Uterus (tissue), 4 donors: Measurements from ENCODE around the gene LMOD3. TPM values are rescaled to one million over a fixed set of nuclear protein-coding genes. Genes with fewer than 3 reads are reported as not detected.

ENCODE experiments used
- DNase-seq, 2 donors: peaks; one replicate each; pipeline ENCODE4 v3.0.0-alpha.2; 2019 to 2020
- H3K27ac ChIP-seq, 2 donors: fragments of 200-600 bp; sonication (generic); 1 replicate in 1 of 2; 2 replicates in 1 of 2; pipeline ENCODE4 v1.5.1; 2016 to 2018
- H3K27me3 ChIP-seq, 2 donors: fragments of 200-600 bp; sonication (generic); one replicate each; pipeline ENCODE4 v1.5.1; 2018 to 2019; ENCODE audit warnings: control low read depth in 1 of 2
- H3K36me3 ChIP-seq, 2 donors: fragments of 200-600 bp; sonication (generic); one replicate each; pipeline ENCODE4 v1.5.1; 2019; ENCODE audit warnings: control low read depth in 1 of 2
- H3K4me1 ChIP-seq, 2 donors: fragments of 200-600 bp; sonication (generic); one replicate each; pipeline ENCODE4 v1.5.1; 2018 to 2019; ENCODE audit warnings: control low read depth in 1 of 2
- H3K4me3 ChIP-seq, 2 donors: fragments of 200-600 bp; sonication (generic); 1 replicate in 1 of 2; 2 replicates in 1 of 2; pipeline ENCODE4 v1.5.1; 2018 to 2019; ENCODE audit warnings: mild to moderate bottlenecking in 1 of 2
- H3K9me3 ChIP-seq, 2 donors: fragments of 200-600 bp; sonication (generic); one replicate each; pipeline ENCODE4 v1.5.1; 2019; ENCODE audit warnings: control low read depth in 1 of 2
- CTCF ChIP-seq, 4 experiments: fragments of 200-600 bp in 2 of 4; fragments of 450-650 bp in 2 of 4; sonication (generic) in 2 of 4; IDR thresholded peaks; one replicate each; pipeline ENCODE4 v1.5.1; 2016 to 2019; ENCODE audit warnings: antibody characterized with exemption in 4 of 4, mild to moderate bottlenecking in 2 of 4, moderate library complexity in 1 of 4
- POLR2A ChIP-seq, 2 donors: fragments of 450-650 bp; IDR thresholded peaks; one replicate each; pipeline ENCODE4 v1.6.1; 2016; ENCODE audit warnings: antibody characterized with exemption in 2 of 2, mild to moderate bottlenecking in 1 of 2, moderate library complexity in 1 of 2
- intact Hi-C: fragments of 100-400 bp; cut with DNase I; formaldehyde crosslinking; loops from one replicate; pipeline ENCODE4 v1.15.1; 2023; ENCODE audit warnings: low total_unique reads
- total RNA-seq, 4 donors: library from RNA; depleted of rRNA in 3 of 4; stranded (reverse); fragments of >200 nt in 3 of 4; gene quantifications; one replicate each; pipeline versions ENCODE4 v1.1.0 to v1.2.4, GENCODE V29; 2014 to 2023
- donor health status: DM: yes; HTN: yes; CAD: no.

The LMOD3 gene
- total RNA-seq, 4 donors from 2014 or later: 0.24 TPM; not detected in 3

DNA sequence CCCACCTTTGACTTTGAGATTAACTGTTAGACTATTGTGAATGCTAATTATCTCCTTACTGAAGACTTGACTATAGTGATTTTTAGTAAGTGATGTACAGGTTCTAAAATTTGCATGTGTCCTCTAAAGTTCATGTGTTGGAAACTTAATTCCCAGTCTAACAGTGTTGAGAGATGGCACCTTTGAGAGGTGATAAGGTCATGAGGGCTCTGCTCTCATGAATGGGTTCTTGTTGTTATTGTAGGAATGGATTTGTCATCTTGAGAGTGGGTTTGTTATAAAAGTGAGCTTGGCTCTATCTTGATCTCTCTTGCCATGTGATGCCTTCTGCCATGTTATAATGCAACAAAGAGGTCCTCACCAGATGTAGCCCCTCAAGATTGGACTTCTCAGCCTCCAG lies 18.9 kb upstream of the LMOD3 start:
- no peak for TF ChIP-seq CTCF (IDR thresholded peaks at IDR 0.05)
- no peak for TF ChIP-seq POLR2A (IDR thresholded peaks at IDR 0.05)
- Histone ChIP-seq H3K4me3 (no peak overlapping the region), H3K4me1 (no peaks in the 10 kb centered on the region), H3K27ac (no peak overlapping the region), H3K9me3 (no peaks in the 10 kb centered on the region), H3K36me3 (no peaks in the 10 kb centered on the region), H3K27me3 (no peaks in the 10 kb centered on the region)
- intact Hi-C loops: no loop called here
- no peak for DNase-seq

- H3K4me1 ChIP-seq: no peaks in the 10 kb centered on the region
- no peak for DNase-seq
- TF ChIP-seq POLR2A (IDR thresholded peaks at IDR 0.05) (no peak), CTCF (IDR thresholded peaks at IDR 0.05) (no peak)
Measured at GRCh38 chr3:69137412-69137811, 15.0 kb upstream of the LMOD3 start.

GRCh38 chr3:69137005-69137404 lies 14.6 kb upstream of the LMOD3 start:
- DNase-seq: no peak
- Histone ChIP-seq H3K9me3 (no peaks in the 10 kb centered on the region), H3K27me3 (no peaks in the 10 kb centered on the region), H3K4me1 (no peaks in the 10 kb centered on the region), H3K36me3 (no peaks in the 10 kb centered on the region), H3K27ac (no peak overlapping the region), H3K4me3 (no peak overlapping the region)
- intact Hi-C loops: no loop called here
- TF ChIP-seq POLR2A (IDR thresholded peaks at IDR 0.05) (no peak), CTCF (IDR thresholded peaks at IDR 0.05) (no peak)

More at GRCh38 chr3:69137412-69137811, 15.0 kb upstream of the LMOD3 start:
- intact Hi-C loops: no loop called here
- Histone ChIP-seq H3K9me3 (no peaks in the 10 kb centered on the region), H3K27me3 (no peaks in the 10 kb centered on the region), H3K27ac (no peak overlapping the region), H3K4me3 (no peak overlapping the region), H3K36me3 (no peaks in the 10 kb centered on the region)

DNA sequence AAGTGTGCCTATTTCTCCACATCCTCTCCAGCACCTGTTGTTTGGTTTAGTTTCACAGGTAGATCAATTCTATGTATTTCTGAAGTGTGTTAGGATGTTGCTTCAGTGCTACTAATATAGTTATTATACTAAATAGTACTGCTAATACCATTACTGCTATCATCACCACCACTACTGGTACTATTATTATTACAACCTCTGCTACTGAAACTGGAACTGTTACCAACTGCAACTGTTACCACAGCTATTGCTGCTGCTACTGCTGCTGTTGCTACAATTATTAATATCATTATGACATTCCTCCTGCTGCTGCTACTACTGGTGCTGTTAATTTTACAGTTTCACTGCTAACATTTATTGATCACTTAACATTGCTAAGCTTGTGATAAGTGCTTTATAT lies 8.3 kb upstream of the LMOD3 start:
- no peaks in the 10 kb centered on the region for H3K9me3 ChIP-seq
- H3K4me3 ChIP-seq: no peak overlapping the region
- no peaks in the 10 kb centered on the region for H3K4me1 ChIP-seq
- H3K36me3 ChIP-seq: no peaks in the 10 kb centered on the region
- no peak for TF ChIP-seq POLR2A (IDR thresholded peaks at IDR 0.05)
- TF ChIP-seq CTCF (IDR thresholded peaks at IDR 0.05): no peak
- no peaks in the 10 kb centered on the region for H3K27me3 ChIP-seq
- H3K27ac ChIP-seq: no peak overlapping the region
- intact Hi-C loops: no loop called here
- no peak for DNase-seq

DNA sequence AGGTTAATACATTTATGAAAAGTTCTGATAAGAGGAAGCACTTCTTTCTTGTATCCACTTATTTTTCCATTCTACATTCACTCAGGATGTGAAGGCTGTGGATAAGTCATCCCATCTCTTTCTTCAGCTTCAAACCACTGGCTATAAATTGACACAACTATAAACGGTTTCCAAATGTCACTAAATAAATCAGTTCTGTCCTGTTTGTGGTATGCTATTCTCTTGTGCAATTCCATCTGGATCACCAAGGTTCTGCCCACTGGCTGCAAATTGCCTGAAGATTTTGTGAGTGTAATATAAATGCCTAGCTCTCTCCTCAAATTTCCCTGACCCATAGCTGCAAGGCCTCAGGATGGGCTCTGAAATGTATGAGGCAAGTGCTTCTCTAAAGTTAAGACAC lies 7.1 kb upstream of the LMOD3 start:
- intact Hi-C loops: no loop called here
- no peak for DNase-seq
- TF ChIP-seq CTCF (IDR thresholded peaks at IDR 0.05): no peak
- TF ChIP-seq POLR2A (IDR thresholded peaks at IDR 0.05): no peak

More for the DNA sequence above, 7.1 kb upstream of the LMOD3 start:
- Histone ChIP-seq H3K27ac (no peak overlapping the region), H3K4me1 (no peaks in the 10 kb centered on the region), H3K36me3 (no peaks in the 10 kb centered on the region), H3K9me3 (no peaks in the 10 kb centered on the region), H3K27me3 (no peaks in the 10 kb centered on the region), H3K4me3 (no peak overlapping the region)
